Measurements from ENCODE around the gene TTC21A.
"Not testable (repeated sequence)": the region's sequence is repeated elsewhere in the genome, so short reads cannot be mapped to it uniquely, and the experiment has no call there.

TTC21A gene

GRCh38 chr3:39150803-39151631, 43.5 kb downstream of the TTC21A start:
- DNase-seq: peak; percentile 78
- no peak for ATAC-seq

GRCh38 chr3:39153977-39154279, 46.4 kb downstream of the TTC21A start:
- ATAC-seq: no peak

GRCh38 chr3:39154280-39155021, 47.0 kb downstream of the TTC21A start:
- ATAC-seq (no peak), DNase-seq (no peak)

More at GRCh38 chr3:39153977-39154279, 46.4 kb downstream of the TTC21A start:
- no peak for DNase-seq

DNA sequence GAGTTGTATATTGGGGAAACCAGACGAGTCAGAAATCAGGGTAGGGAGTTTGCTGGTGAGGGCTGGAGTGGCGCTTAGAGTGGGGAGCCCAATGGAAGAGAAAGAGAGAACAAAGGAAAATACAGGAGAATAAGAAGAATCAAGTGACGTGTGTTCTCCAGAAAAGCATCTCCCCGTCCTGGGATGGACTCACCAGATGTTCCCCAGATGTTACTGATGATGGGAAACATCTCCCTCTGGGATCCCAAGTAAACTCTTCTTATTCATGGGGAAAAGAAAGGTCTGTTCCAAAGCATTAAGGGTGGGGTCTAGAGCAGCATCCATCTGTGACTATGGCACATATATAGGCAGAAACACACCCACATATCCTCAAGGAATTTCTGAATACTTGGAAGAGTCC, 48.9 kb downstream of the TTC21A start:
- DNase-seq (no peak), ATAC-seq (no peak)

DNA sequence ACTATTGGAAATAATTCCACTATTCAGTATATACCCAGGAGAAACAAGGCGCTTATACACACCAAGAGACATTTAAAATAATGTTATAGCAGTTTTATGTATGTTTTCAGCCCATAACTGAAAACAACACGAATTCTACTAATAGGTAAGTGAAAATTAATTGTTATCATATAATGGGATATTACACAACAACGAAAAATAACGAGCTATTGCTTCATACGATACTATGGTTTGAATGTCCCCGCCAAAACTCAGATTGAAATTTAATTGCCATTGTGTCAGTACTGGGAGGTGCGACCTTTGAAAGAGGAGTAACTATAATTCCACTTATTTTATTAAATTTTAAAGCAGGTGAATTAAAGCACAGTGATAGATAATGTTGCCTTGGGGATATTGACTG, 49.9 kb downstream of the TTC21A start:
- DNase-seq (no peak), ATAC-seq (no peak)

- DNase-seq: no peak
Observed at GRCh38 chr3:39158148-39158715, 50.8 kb downstream of the TTC21A start.

GRCh38 chr3:39164414-39164813, 56.9 kb downstream of the TTC21A start:
- DNase-seq: no peak
- no peak for ATAC-seq

More at GRCh38 chr3:39158148-39158715, 50.8 kb downstream of the TTC21A start:
- ATAC-seq: no peak

DNA sequence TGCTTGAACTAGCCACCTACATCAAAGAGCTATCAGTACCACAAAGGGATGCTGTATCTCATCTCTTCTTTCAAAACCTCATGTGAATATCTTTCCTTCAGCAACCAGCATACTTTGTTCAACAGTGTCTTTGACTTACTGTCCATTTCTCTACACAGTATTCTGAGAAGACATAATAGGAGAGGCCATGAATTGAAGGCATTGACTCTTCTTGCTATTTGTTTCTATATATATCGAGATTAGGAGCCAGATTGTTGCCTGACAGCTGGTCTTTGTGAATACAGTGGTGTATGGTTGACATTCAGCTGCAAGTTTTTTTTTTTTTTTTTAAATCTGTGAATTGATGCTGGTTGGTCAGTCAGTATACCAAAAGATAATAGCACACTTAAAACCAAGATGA, 58.0 kb downstream of the TTC21A start:
- ATAC-seq: no peak

DNA sequence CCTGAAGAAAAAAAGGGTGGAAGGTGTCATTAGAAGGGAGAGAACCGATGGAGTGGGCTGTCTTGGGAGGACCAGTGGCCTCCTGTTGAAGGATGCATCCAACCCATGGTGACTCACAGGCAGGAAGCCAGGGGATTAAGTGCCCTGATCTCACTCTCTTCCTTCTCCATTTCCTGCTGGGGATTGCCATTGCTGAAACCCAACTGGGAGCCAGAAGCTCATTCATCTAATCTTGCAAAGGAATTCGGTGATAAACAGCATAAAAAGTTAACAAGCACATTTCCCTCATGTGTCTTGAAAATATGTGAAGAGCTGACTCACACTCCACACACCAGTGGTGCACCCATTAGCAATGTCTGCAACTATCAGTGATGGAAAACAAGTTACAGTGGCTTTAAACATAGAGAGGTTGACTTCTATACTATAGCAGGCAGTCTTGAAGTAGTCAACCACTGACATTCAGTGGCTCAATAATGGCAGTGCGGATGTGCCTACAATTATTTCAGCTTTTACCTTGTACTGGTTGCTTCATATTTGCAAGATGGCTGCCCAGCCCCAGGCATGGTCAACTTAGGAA, 58.7 kb downstream of the TTC21A start:
- peak; percentile 52 for ATAC-seq

More for the DNA sequence above, 58.0 kb downstream of the TTC21A start:
- no peak for DNase-seq

GRCh38 chr3:39166932-39167532, 59.6 kb downstream of the TTC21A start:
- no peak for DNase-seq
- no peak for ATAC-seq

More for the DNA sequence above, 58.7 kb downstream of the TTC21A start:
- DNase-seq: no peak

GRCh38 chr3:39168156-39168780, 60.8 kb downstream of the TTC21A start:
- ATAC-seq: no peak
- no peak for DNase-seq

- DNase-seq (no peak), ATAC-seq (no peak)
Observed at GRCh38 chr3:39169712-39170111, 62.2 kb downstream of the TTC21A start.

GRCh38 chr3:39170461-39170860, 63.0 kb downstream of the TTC21A start:
- ATAC-seq (no peak), DNase-seq (no peak)

- ATAC-seq, DNase-seq: not testable (repeated sequence)
Observed at GRCh38 chr3:39170877-39171276, 63.4 kb downstream of the TTC21A start.

DNA sequence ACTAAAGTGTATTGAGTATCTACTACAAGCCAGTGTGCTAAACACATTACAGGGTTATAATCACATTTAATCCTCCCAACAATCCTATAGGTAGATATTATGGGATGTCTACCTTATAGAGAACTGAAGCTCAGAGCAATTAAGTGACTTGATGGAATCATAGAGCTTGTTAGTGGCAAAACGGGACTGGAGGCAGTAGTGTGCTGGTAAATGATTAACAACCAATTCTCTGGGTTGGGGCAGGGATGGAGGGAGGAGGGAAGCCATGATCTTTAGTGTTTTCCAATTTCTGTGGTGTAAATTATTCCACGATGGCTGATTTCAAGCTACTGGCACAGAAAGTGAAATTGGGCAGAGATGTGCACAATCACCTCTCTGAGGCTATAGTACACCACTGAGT, 64.4 kb downstream of the TTC21A start:
- ATAC-seq (no peak), DNase-seq (no peak)

- no peak for DNase-seq
Observed at GRCh38 chr3:39173318-39174125, 66.0 kb downstream of the TTC21A start.

DNA sequence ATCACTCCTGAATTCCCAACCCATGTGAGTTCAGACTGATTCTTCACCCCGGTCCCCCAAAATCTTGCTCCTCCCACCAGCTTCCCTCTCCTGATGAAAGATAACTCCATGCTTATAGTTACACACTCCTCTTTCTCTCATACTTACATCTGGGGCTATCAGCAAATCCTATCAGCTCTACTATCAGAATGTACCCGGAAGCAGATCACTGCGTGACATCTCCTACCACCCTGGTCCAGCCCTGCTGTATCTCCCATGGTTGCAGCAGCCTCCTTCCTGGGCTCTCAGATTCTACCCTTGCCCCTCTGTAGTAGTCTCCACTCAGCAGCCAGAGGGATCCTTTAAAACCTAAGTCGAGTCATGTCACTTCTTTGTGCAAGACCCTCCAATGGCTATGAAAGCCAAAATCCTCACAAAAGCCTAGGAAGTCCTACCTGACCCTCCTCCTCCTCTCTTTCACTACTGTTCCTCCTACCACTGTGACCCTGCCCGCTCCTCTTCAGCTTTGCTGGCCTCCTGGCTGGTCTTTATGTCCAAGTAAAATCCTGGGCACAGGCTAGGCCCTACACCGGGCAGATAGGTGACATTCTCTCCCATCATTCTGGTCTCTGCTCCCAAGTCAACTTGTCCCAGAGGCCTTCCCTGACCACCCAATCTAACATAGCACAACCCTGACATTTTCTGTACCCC, 68.7 kb downstream of the TTC21A start:
- DNase-seq (no peak), ATAC-seq (no peak)

More at GRCh38 chr3:39173318-39174125, 66.0 kb downstream of the TTC21A start:
- ATAC-seq: no peak

GRCh38 chr3:39177708-39178332, 70.3 kb downstream of the TTC21A start:
- DNase-seq (peak; percentile 83), ATAC-seq (peak; percentile 70)

GRCh38 chr3:39178553-39178952, 71.1 kb downstream of the TTC21A start:
- DNase-seq (no peak), ATAC-seq (no peak)

GRCh38 chr3:39180183-39180545, 72.7 kb downstream of the TTC21A start:
- peak; percentile 2 for ATAC-seq

More at GRCh38 chr3:39180183-39180545, 72.7 kb downstream of the TTC21A start:
- DNase-seq: no peak

Data from stimulated activated naive CD8-positive, alpha-beta T cell treated with anti-CD3 and anti-CD28 coated beads, Interleukin-15, Interleukin-2, amounts not matched to agents 100 U/mL and 50 U/mL, for 24 hours (primary cell).